Gastroesophageal sphincter (tissue), 3 donors: Measurements from ENCODE around the gene SSBP3.

Experiments used
- CTCF ChIP-seq, 4 experiments: fragments of 200-600 bp in 2 of 4; fragments of 450-650 bp in 2 of 4; sonication (generic) in 1 of 4; IDR thresholded peaks; one replicate each; pipeline ENCODE4 v1.5.1; 2017 to 2019; ENCODE audit warnings: antibody characterized with exemption in 4 of 4, mild to moderate bottlenecking in 2 of 4, moderate library complexity in 2 of 4
- EP300 ChIP-seq: sonication (generic); formaldehyde crosslinking; IDR thresholded peaks from one replicate; pipeline ENCODE4 v1.6.1; 2017; ENCODE audit warnings: antibody characterized with exemption, mild to moderate bottlenecking
- POLR2A ChIP-seq, 2 donors: fragments of 450-650 bp; IDR thresholded peaks; one replicate each; pipeline ENCODE4 v1.6.1; 2017; ENCODE audit warnings: antibody characterized with exemption in 2 of 2, mild to moderate bottlenecking in 2 of 2, moderate library complexity in 1 of 2
- POLR2AphosphoS5 ChIP-seq: sonication (generic); formaldehyde crosslinking; IDR thresholded peaks from one replicate; pipeline ENCODE4 v1.6.1; 2017; ENCODE audit warnings: antibody characterized with exemption

DNA sequence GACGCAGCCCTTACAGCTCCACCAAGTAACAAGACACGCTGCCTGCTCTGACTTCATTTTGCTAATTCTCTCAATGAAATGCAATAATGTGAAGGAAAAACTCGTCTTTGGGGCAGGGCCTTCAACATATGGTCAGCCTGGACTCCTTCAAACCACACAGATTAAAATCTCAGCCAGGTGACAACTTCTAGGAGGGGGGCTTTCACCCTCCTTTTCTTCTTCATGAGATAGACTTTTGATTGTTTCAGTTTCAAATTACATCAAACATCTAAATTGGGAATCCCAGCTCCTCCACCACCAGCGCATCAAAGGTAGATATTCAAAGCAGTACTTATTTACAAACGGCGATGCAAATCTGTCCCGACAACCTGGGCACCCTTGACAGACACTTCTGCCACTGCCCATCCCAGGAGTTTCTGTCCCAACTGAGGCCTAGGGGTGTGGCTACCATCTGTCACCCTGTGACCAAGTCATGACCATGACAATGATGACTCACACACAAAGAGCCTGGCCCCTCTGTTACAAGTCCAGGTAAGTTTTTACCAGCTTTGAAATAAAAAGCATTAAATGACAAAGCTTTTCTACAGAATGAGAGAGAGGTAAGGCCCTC is 29.7 kb downstream of the SSBP3 start:
- TF ChIP-seq CTCF (IDR thresholded peaks at IDR 0.05) (no peak), POLR2A (IDR thresholded peaks at IDR 0.05) (no peak), POLR2AphosphoS5 (no peak), EP300 (no peak)
